Ovary (tissue), 3 donors: ENCODE measurements around the gene LCN1.

Experiments
- POLR2A ChIP-seq: fragments of 450-650 bp; IDR thresholded peaks from one replicate; pipeline ENCODE4 v1.6.1; 2017; ENCODE audit warnings: antibody characterized with exemption, mild to moderate bottlenecking, moderate library complexity
- TF ChIP-seq, protein P1 (sequence below), 3 donors: fragments of 450-650 bp in 2 of 3; fragments of 200-600 bp in 1 of 3; IDR thresholded peaks; one replicate each; pipeline versions ENCODE4 v1.5.1 to v1.8.0; 2016 to 2022; ENCODE audit warnings: antibody characterized with exemption in 3 of 3, mild to moderate bottlenecking in 1 of 3
- donor health status: DM: no; HTN: no; CAD: no.

DNA sequence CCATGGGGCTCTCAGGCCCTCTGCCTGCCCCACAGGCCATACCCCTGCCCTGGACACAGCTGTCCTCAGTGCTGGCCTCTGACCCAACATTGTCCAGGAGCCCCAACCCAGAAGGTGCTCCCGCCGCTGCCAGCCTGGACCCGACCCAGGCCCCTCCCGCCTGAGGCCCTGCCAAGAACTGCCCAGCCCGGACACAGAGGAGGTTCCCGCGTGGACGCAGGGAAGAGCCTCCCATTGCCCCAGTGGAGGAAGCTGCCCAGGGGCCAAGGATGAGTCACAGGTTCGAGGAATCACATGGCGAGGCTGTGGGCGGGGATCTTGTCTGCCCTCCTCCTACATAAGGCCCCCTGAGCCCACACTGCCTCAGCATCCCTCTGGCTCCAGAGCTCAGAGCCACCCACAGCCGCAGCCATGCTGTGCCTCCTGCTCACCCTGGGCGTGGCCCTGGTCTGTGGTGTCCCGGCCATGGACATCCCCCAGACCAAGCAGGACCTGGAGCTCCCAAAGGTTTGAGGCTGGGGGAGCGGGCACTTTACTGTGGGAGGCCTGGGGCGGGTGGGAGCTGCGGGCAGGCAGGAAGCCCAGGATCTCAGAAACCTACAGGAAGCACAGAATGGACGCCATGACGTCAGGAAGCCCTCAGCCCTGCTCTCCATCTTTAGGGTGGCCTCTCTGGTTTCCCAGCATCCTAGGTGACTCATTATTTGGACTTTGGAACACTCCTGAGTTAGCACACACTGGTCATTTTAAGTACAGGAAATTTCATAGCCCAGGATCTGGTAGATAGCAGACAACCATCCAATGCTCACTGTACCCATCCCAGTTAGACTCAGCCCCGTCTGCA is 40.4 kb downstream of the LCN1 start, which contains the start of gene PAEP:
- no peak for TF ChIP-seq POLR2A
- TF ChIP-seq, protein P1, sequence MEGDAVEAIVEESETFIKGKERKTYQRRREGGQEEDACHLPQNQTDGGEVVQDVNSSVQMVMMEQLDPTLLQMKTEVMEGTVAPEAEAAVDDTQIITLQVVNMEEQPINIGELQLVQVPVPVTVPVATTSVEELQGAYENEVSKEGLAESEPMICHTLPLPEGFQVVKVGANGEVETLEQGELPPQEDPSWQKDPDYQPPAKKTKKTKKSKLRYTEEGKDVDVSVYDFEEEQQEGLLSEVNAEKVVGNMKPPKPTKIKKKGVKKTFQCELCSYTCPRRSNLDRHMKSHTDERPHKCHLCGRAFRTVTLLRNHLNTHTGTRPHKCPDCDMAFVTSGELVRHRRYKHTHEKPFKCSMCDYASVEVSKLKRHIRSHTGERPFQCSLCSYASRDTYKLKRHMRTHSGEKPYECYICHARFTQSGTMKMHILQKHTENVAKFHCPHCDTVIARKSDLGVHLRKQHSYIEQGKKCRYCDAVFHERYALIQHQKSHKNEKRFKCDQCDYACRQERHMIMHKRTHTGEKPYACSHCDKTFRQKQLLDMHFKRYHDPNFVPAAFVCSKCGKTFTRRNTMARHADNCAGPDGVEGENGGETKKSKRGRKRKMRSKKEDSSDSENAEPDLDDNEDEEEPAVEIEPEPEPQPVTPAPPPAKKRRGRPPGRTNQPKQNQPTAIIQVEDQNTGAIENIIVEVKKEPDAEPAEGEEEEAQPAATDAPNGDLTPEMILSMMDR (IDR thresholded peaks at IDR 0.05): no peak
